Gastrocnemius medialis (tissue), 4 donors: ENCODE data around the gene C19orf38. TPM values are rescaled to one million over a fixed set of nuclear protein-coding genes. Genes with fewer than 3 reads are reported as not detected.

Experiments used
- ATAC-seq, 2 donors: fragments of 150-250 bp; one replicate each; pipeline ENCODE4 v1.9.1; 2016
- DNase-seq, 2 donors: peaks; one replicate each; pipeline ENCODE4 v3.0.0-alpha.2; 2019
- H3K27ac ChIP-seq, 4 donors: fragments of 200-600 bp; sonication (generic); 1 replicate in 1 of 4; 2 replicates in 3 of 4; pipeline ENCODE4 v1.5.1; 2016 to 2018; ENCODE audit warnings: mild to moderate bottlenecking in 2 of 4, moderate library complexity in 1 of 4
- H3K27me3 ChIP-seq, 3 donors: fragments of 200-600 bp; sonication (generic) in 2 of 3; 1 replicate in 1 of 3; 2 replicates in 2 of 3; pipeline versions ENCODE4 v1.5.1 to v1.6.0; 2016 to 2019; ENCODE audit warnings: mild to moderate bottlenecking in 1 of 3, moderate library complexity in 1 of 3
- H3K36me3 ChIP-seq, 2 donors: fragments of 200-600 bp; sonication (generic) in 1 of 2; one replicate each; pipeline ENCODE4 v1.5.1; 2017 to 2018
- H3K4me1 ChIP-seq, 2 donors: fragments of 200-600 bp; sonication (generic) in 1 of 2; one replicate each; pipeline ENCODE4 v1.5.1; 2016 to 2017; ENCODE audit warnings: mild to moderate bottlenecking in 2 of 2
- H3K4me3 ChIP-seq, 4 donors: fragments of 200-600 bp; sonication (generic) in 3 of 4; 1 replicate in 1 of 4; 2 replicates in 3 of 4; pipeline ENCODE4 v1.5.1; 2016 to 2019; ENCODE audit warnings: mild to moderate bottlenecking in 2 of 4
- H3K9me3 ChIP-seq, 3 donors: fragments of 200-600 bp; sonication (generic) in 2 of 3; 1 replicate in 1 of 3; 2 replicates in 2 of 3; pipeline ENCODE4 v1.5.1; 2016 to 2019
- POLR2A ChIP-seq, 2 donors: fragments of 450-650 bp; IDR thresholded peaks; one replicate each; pipeline ENCODE4 v1.6.1; 2017; ENCODE audit warnings: antibody characterized with exemption in 2 of 2, mild to moderate bottlenecking in 2 of 2, moderate library complexity in 2 of 2
- in situ Hi-C, 4 donors: fragments of 200-750 bp; cut with MboI; loops; one replicate each; pipeline versions ENCODE4 v1.15.0 to v1.8.0; 2017; ENCODE audit warnings: low sequenced_read_pairs in 4 of 4
- intact Hi-C: fragments of 100-400 bp; cut with DNase I; formaldehyde crosslinking; loops from one replicate; pipeline ENCODE4 v1.15.1; 2023; ENCODE audit warnings: low total_unique reads
- total RNA-seq, 4 donors: library from RNA; depleted of rRNA; stranded (reverse); fragments of >200 nt; gene quantifications; one replicate each; pipeline versions ENCODE4 v1.1.0 to v1.2.3, GENCODE V29; 2016
- TF ChIP-seq, protein P1 (sequence below), 5 experiments: fragments of 450-650 bp in 3 of 5; fragments of 200-600 bp in 2 of 5; sonication (generic) in 2 of 5; IDR thresholded peaks in 4 of 5; conservative IDR thresholded peaks in 1 of 5; 1 replicate in 4 of 5; 2 replicates in 1 of 5; pipeline ENCODE4 v1.5.1; 2016 to 2019; ENCODE audit warnings: antibody characterized with exemption in 5 of 5, mild to moderate bottlenecking in 3 of 5, moderate library complexity in 3 of 5

The C19orf38 gene
- total RNA-seq, 4 donors from 2014 or later: 1.4 to 3.9 (median 1.9) TPM

DNA sequence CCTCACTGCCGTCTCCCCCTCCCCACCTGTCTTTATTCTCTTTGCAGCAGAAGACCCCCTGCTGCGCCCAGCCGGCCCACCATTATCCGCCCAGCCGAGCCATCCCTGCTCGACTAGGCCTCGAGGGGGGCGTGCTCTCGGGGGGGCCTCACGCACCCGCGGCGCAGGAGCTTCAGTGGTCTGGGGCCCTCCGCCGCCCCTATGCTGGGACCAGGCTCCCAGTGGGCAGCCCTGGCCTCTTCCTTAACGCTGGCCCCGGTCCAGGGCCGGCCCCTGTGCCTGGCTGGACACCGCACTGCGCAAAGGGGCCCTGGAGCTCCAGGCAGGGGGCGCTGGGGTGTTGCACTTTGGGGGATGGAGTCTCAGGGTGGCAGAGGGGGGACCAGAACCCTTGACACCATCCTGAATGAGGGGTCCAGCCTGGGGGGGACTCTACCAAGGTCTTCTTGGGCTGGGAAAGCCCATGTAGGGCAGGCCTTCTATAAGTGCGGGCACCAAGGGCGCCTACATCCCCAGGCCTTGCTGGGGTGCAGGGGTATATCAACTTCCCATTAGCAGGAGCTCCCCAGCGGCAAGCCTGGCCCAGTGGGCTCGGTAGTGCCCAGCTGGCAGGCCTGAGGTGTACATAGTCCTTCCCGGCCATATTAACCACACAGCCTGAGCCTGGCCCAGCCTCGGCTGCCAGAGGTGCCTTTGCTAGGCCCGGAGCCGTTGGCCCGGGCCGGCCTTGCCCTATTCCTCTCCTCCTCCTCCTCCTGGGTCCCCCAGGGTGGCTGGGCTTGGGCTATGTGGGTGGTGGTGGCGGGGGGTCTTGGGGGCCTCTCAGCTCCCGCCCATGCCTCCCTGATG is 17.1 kb upstream of the C19orf38 start:
- Histone ChIP-seq H3K4me1 (peaks cover 0 to 6% of the 10 kb centered on the region in 2 donors), H3K4me3 (no peak overlapping the region), H3K36me3 (peaks cover 0 to 56% of the 10 kb centered on the region in 2 donors), H3K9me3 (no peaks in the 10 kb centered on the region), H3K27ac (peak overlapping the region in 2 of 4 donors; percentile 16 to 38), H3K27me3 (no peaks in the 10 kb centered on the region)
- intact Hi-C loops: loop anchor here (10.0 kb wide), 1 partner anchor 266 kb away; the partner anchor contains the start of genes CDKN2D and KRI1
- in situ Hi-C loops: no loop called here
- DNase-seq (no peak), ATAC-seq (no peak)
- TF ChIP-seq, protein P1, sequence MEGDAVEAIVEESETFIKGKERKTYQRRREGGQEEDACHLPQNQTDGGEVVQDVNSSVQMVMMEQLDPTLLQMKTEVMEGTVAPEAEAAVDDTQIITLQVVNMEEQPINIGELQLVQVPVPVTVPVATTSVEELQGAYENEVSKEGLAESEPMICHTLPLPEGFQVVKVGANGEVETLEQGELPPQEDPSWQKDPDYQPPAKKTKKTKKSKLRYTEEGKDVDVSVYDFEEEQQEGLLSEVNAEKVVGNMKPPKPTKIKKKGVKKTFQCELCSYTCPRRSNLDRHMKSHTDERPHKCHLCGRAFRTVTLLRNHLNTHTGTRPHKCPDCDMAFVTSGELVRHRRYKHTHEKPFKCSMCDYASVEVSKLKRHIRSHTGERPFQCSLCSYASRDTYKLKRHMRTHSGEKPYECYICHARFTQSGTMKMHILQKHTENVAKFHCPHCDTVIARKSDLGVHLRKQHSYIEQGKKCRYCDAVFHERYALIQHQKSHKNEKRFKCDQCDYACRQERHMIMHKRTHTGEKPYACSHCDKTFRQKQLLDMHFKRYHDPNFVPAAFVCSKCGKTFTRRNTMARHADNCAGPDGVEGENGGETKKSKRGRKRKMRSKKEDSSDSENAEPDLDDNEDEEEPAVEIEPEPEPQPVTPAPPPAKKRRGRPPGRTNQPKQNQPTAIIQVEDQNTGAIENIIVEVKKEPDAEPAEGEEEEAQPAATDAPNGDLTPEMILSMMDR (IDR thresholded peaks at IDR 0.05 in 4 of 5, conservative IDR thresholded peaks at IDR 0.05 in 1 of 5): no peak
- TF ChIP-seq POLR2A (IDR thresholded peaks at IDR 0.05): no peak

DNA sequence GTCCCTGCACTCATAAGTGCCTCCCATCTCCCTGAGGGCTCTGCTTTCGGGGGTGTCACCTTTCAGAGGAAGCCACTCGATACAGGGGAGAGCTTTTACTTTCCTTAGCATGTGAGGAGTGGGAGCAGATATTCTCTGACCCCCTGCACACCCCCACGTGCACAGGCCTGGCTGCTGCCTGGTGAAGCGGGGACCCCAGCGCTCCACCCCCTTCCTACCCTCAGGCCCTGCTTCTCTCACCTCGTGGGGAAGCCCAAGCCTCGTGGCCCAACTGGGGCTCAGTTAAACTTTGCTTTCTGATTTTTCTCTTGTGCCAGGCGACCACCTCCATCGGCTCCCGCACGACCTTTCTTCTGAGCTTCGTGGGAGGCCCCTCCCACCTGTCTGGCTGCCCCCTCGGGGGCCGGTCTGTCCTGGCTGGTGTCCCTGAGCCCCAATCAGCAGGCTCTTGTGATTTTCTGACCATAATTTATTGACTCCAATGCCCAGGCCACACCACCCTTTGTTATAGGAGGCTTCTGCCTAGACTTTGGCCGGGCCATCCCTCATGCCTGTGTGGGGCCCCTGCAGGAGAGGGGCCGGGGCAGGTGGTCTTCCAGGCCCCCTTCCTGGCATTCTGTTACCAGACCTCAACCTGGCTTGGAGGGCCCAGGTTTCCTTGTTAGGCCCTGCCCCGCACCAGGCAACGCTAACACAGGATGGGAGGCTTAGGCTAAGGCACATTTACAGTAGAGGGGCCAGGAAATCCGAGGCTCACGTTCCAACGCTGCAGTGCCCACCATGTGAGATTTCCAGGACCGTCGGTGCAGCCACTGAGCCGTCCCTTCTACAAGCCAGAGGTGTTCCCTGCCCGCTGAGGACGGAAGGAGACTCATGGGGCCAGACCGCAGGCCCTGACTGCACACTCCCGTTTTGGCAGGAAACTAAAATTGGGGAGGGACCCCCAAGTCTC is 16.0 kb upstream of the C19orf38 start:
- DNase-seq: no peak
- Histone ChIP-seq H3K4me3 (no peak overlapping the region), H3K36me3 (peaks cover 0 to 44% of the 10 kb centered on the region in 2 donors), H3K27ac (peak overlapping the region in 1 of 4 donors; percentile 38), H3K27me3 (no peaks in the 10 kb centered on the region), H3K4me1 (peaks cover 6 to 10% of the 10 kb centered on the region in 2 donors), H3K9me3 (peaks cover 0 to 4% (median 2%) of the 10 kb centered on the region in 3 donors)
- intact Hi-C loops (loop anchor here (10.0 kb wide), 1 partner anchor 267 kb away; the partner anchor contains the start of genes CDKN2D and KRI1), in situ Hi-C loops (no loop called here)
- TF ChIP-seq, protein P1 (IDR thresholded peaks at IDR 0.05 in 4 of 5, conservative IDR thresholded peaks at IDR 0.05 in 1 of 5): no peak
- no peak for TF ChIP-seq POLR2A (IDR thresholded peaks at IDR 0.05)
- no peak for ATAC-seq

DNA sequence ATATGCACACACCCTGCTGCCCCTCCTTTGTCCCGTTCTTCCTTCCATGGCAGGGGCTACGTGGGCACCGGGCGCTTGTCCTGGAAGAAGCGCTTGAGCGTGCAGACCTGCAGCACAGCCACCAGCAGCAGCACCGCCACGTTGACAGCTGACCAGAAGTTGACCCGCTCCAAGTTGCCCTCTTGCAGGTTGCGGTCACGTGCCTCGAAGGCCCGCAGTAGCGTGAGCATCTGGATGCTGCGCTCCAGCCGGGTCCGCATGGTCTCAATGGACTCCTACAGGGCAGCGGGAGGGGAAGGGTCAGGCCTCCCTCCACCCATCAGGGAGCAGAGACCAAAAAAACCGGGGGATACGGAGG is 15.3 kb upstream of the C19orf38 start:
- peak overlapping the region in 1 of 4 donors; percentile 100 for H3K27ac ChIP-seq
- H3K9me3 ChIP-seq: peaks cover 0 to 4% (median 2%) of the 10 kb centered on the region in 3 donors
- no peaks in the 10 kb centered on the region for H3K27me3 ChIP-seq
- ATAC-seq: no peak
- H3K36me3 ChIP-seq: peaks cover 0 to 43% of the 10 kb centered on the region in 2 donors
- H3K4me3 ChIP-seq: no peak overlapping the region
- no peak for DNase-seq
- intact Hi-C loops (loop anchor here (10.0 kb wide), 1 partner anchor 268 kb away; the partner anchor contains the start of genes CDKN2D and KRI1), in situ Hi-C loops (no loop called here)
- no peak for TF ChIP-seq POLR2A (IDR thresholded peaks at IDR 0.05)
- TF ChIP-seq, protein P1 (IDR thresholded peaks at IDR 0.05 in 4 of 5, conservative IDR thresholded peaks at IDR 0.05 in 1 of 5): no peak
- peaks cover 6 to 10% of the 10 kb centered on the region in 2 donors for H3K4me1 ChIP-seq

DNA sequence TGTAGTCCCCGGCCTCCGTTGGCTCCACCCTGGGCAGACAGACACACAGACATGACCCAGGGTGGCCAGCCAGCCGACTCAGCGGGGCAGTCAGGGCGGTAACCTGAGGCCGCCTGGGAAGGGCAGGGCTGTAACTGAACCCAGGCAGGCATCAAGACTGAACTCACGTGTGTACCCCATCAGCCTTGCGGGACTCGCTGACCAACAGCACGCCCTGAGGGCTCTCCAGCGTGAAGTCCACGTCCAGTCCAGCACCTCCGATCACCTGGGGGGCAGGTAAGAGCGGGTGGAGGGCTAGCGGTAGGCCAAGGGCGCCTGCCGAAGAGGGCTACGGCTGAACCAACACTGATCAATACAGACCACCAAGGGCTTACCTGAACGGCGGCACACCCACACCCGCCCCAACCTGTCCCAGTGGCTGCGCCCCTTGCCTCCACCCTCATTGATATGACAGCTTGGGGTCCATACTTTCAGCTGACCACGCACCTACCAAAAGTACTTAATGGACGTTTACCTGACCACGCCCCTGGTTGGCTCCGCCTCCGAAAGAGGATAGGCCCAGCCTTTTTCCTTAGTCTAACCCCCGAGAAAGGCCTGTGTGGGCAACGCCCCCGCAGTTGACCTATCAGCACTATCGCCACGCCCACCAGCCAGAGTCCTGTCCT is 13.0 kb upstream of the C19orf38 start:
- H3K4me3 ChIP-seq: peak overlapping the region; percentile 73 to 87 (median 80)
- peak; percentile 24 for ATAC-seq

More for the DNA sequence above, 13.0 kb upstream of the C19orf38 start:
- peak; percentile 59 to 100 for DNase-seq
- in situ Hi-C loops: no loop called here
- H3K9me3 ChIP-seq: peaks cover 0 to 4% (median 2%) of the 10 kb centered on the region in 3 donors
- TF ChIP-seq, protein P1 (IDR thresholded peaks at IDR 0.05 in 4 of 5, conservative IDR thresholded peaks at IDR 0.05 in 1 of 5): no peak
- peak in 1 of 2 donors; percentile 19 for TF ChIP-seq POLR2A (IDR thresholded peaks at IDR 0.05)
- intact Hi-C loops: loop anchor here (1.0 to 10.0 kb wide), 3 partner anchors 118 to 270 kb away; partner anchors contain the start of genes CDKN2D, KRI1 and QTRT1
- no peaks in the 10 kb centered on the region for H3K27me3 ChIP-seq
- peaks cover 0 to 31% of the 10 kb centered on the region in 2 donors for H3K36me3 ChIP-seq
- peaks cover 6 to 10% of the 10 kb centered on the region in 2 donors for H3K4me1 ChIP-seq
- H3K27ac ChIP-seq: peak overlapping the region; percentile 95 to 100 (median 98)
